GM12892 (cell line): ENCODE results near the gene LRMDA.

Experiments
- POLR2A ChIP-seq: IDR thresholded peaks from 2 replicates; pipeline ENCODE4 v1.6.1; 2011; ENCODE audit warnings: low read depth, low read length, control low read depth
- POLR2AphosphoS5 ChIP-seq: IDR thresholded peaks from 2 replicates; pipeline ENCODE4 v1.6.1; 2011; ENCODE audit warnings: low read depth, low read length, control low read depth

- TF ChIP-seq POLR2AphosphoS5 (no peak), POLR2A (no peak)
These were observed 97.0 kb downstream of the LRMDA start for GRCh38 chr10:75528392-75528791.
